Adipose tissue (tissue), 3 donors: ENCODE results near the gene GPAM. TPM values are rescaled to one million over a fixed set of nuclear protein-coding genes. Genes with fewer than 3 reads are reported as not detected.
"Not testable (repeated sequence)": the region's sequence is repeated elsewhere in the genome, so short reads cannot be mapped to it uniquely, and the experiment has no call there.

Experiments used
- H3K27ac ChIP-seq: one replicate; pipeline ENCODE4 v1.5.1; 2013; ENCODE audit warnings: low read depth, low read length
- WGBS, 3 donors: extraction: QIAGEN DNeasy Blood & Tissue Kit; methylation state at CpG; one replicate each; pipeline ENCODE4 v1.1.7; 2013; 5-methylcytosine and 5-hydroxymethylcytosine counted together
- polyA plus RNA-seq, 3 donors: library from polyadenylated mRNA; stranded (reverse); fragments of 200-250 nt; gene quantifications; one replicate each; pipeline ENCODE4 v1.2.3, GENCODE V29; 2013
- donor health status: healthy with polysubstance abuse.
- donor health status: Bipolar disorder and iron deficiency.
- donor health status: healthy.

GPAM gene
- polyA plus RNA-seq, 3 donors, result 109 to 1,144 (median 124) TPM

GRCh38 chr10:112217386-112218035, 33.9 kb upstream of the GPAM start:
- no peak overlapping the region for H3K27ac ChIP-seq
- 36 to 49% (median 40%) methylated on average over 4 of the region's 4 CpGs for WGBS, 3 donors

GRCh38 chr10:112216966-112217365, 33.4 kb upstream of the GPAM start:
- H3K27ac ChIP-seq, result no peak overlapping the region

GRCh38 chr10:112216151-112216550, 32.6 kb upstream of the GPAM start:
- H3K27ac ChIP-seq, result no peak overlapping the region
- WGBS, 3 donors, result 78 to 89% (median 87%) methylated on average over 2 of the region's 2 CpGs

More at GRCh38 chr10:112216966-112217365, 33.4 kb upstream of the GPAM start:
- 80 to 92% (median 88%) methylated on average over 5 of the region's 5 CpGs for WGBS, 3 donors

GRCh38 chr10:112215342-112215774, 31.8 kb upstream of the GPAM start:
- 29 to 60% (median 49%) methylated on average over 8 of the region's 8 CpGs for WGBS, 3 donors

GRCh38 chr10:112214298-112214926, 30.8 kb upstream of the GPAM start:
- WGBS, 3 donors, result 62 to 71% (median 70%) methylated on average over 8 of the region's 8 CpGs
- no peak overlapping the region for H3K27ac ChIP-seq

More at GRCh38 chr10:112215342-112215774, 31.8 kb upstream of the GPAM start:
- no peak overlapping the region for H3K27ac ChIP-seq

- WGBS, 3 donors, result 52 to 76% (median 57%) methylated on average over 4 of the region's 4 CpGs
- no peak overlapping the region for H3K27ac ChIP-seq
These were observed 30.3 kb upstream of the GPAM start for GRCh38 chr10:112213836-112214235.

- 56 to 60% (median 59%) methylated on average over 3 of the region's 3 CpGs for WGBS, 3 donors
- H3K27ac ChIP-seq, result no peak overlapping the region
These were observed 29.7 kb upstream of the GPAM start for GRCh38 chr10:112213098-112213823.

- WGBS, 3 donors, result 71 to 81% (median 73%) methylated on average over 4 of the region's 4 CpGs
- H3K27ac ChIP-seq, result no peak overlapping the region
These were observed 27.1 kb upstream of the GPAM start for GRCh38 chr10:112210666-112211065.

- 46 to 71% (median 56%) methylated on average over 7 of the region's 7 CpGs for WGBS, 3 donors
- no peak overlapping the region for H3K27ac ChIP-seq
These were observed 26.1 kb upstream of the GPAM start for GRCh38 chr10:112209684-112210131.

GRCh38 chr10:112208997-112209396, 25.4 kb upstream of the GPAM start:
- no peak overlapping the region for H3K27ac ChIP-seq
- 69 to 82% (median 78%) methylated on average over 6 of the region's 6 CpGs for WGBS, 3 donors

GRCh38 chr10:112208292-112208691, 24.7 kb upstream of the GPAM start:
- H3K27ac ChIP-seq, result no peak overlapping the region

GRCh38 chr10:112203328-112204076, 19.9 kb upstream of the GPAM start:
- H3K27ac ChIP-seq, result no peak overlapping the region
- WGBS, 3 donors, result 67 to 72% (median 68%) methylated on average over 4 of the region's 4 CpGs

More at GRCh38 chr10:112208292-112208691, 24.7 kb upstream of the GPAM start:
- WGBS, 3 donors, result 50 to 52% (median 52%) methylated on average over 4 of the region's 4 CpGs

GRCh38 chr10:112202561-112203241, 19.1 kb upstream of the GPAM start:
- no peak overlapping the region for H3K27ac ChIP-seq
- 66 to 77% (median 66%) methylated on average over 6 of the region's 6 CpGs for WGBS, 3 donors

- no peak overlapping the region for H3K27ac ChIP-seq
- 81 to 96% (median 89%) methylated on average over 1 of the region's 1 CpG for WGBS, 3 donors
These were observed 18.5 kb upstream of the GPAM start for GRCh38 chr10:112202076-112202475.

- 28 to 61% (median 47%) methylated on average over 1 of the region's 1 CpG for WGBS, 3 donors
- H3K27ac ChIP-seq, result no peak overlapping the region
These were observed 17.8 kb upstream of the GPAM start for GRCh38 chr10:112201334-112201733.

GRCh38 chr10:112200259-112200658, 16.7 kb upstream of the GPAM start:
- not testable (repeated sequence) for H3K27ac ChIP-seq
- 66 to 76% (median 73%) methylated on average over 5 of the region's 5 CpGs for WGBS, 3 donors

GRCh38 chr10:112197662-112198061, 14.1 kb upstream of the GPAM start:
- no CpG with 5 or more reads among the region's 2 CpGs for WGBS, 3 donors
- not testable (repeated sequence) for H3K27ac ChIP-seq

GRCh38 chr10:112195224-112195623, 11.7 kb upstream of the GPAM start:
- WGBS, 3 donors, result 70 to 83% (median 80%) methylated on average over 7 of the region's 7 CpGs
- no peak overlapping the region for H3K27ac ChIP-seq
